ENCODE data around the gene NR2F1. TPM values are rescaled to one million over a fixed set of nuclear protein-coding genes. Genes with fewer than 3 reads are reported as not detected.

Gene NR2F1
- total and polyA plus RNA-seq, 2 donors (not counting 1 experiment from before 2014, with no cell fraction given) = not detected

- WGBS (ENCODE audit: insufficient coverage) = 16% methylated on average over 32 of the region's 39 CpGs
- Mint-ChIP-seq H3K27me3 (peaks cover 39% of the 10 kb centered on the region), H3K9me3 (ENCODE audit: insufficient read depth) (no peaks in the 10 kb centered on the region), H3K27ac (no peak overlapping the region), H3K4me3 (no peak overlapping the region), H3K4me1 (peaks cover 5% of the 10 kb centered on the region)
- H3K4me2 ChIP-seq (replicated peaks; ENCODE audit: low read depth, low read length, poor library complexity, severe bottlenecking) = no peak overlapping the region
- peaks cover 0 to 26% (median 10%) of the 10 kb centered on the region in 3 donors for H3K9me3 ChIP-seq (ENCODE audit: control extremely low read depth in 1 of 3, control insufficient read depth in 2 of 3, insufficient read depth in 1 of 3, low read length in 2 of 3)
- peak; percentile 33 for DNase-seq
- ChIA-PET CTCF (interaction anchor here (0.7 to 1.5 kb wide), 3 partner anchors 23 to 216 kb away, joined by 3 to 5 read pairs (median 4); no protein-coding TSS in a partner anchor), POLR2A (no interaction called here)
- H3K4me1 ChIP-seq (ENCODE audit: control insufficient read depth in 2 of 2, insufficient read depth in 2 of 2, low read length in 2 of 2) = peaks cover 3 to 46% of the 10 kb centered on the region in 2 donors
- H3K36me3 ChIP-seq (replicated peaks in 1 of 2; ENCODE audit: control extremely low read depth in 1 of 2, control insufficient read depth in 1 of 2, extremely low read depth in 1 of 2, insufficient read depth in 2 of 2, low read length in 1 of 2) = no peaks in the 10 kb centered on the region
- H3K9ac ChIP-seq (ENCODE audit: low read length) = no peak overlapping the region
- no peaks in the 10 kb centered on the region for H3K79me2 ChIP-seq (ENCODE audit: control insufficient read depth, insufficient read depth, low read length)
- intact Hi-C loops (cut with micrococcal nuclease) = no loop called here
- no peaks in the 10 kb centered on the region for H4K20me1 ChIP-seq (ENCODE audit: control insufficient read depth, insufficient read depth, low read length, poor library complexity, severe bottlenecking)
- no peak overlapping the region for H3K27ac ChIP-seq (ENCODE audit: low read length in 2 of 2)
- no peak for ATAC-seq (ENCODE audit: low read depth)
- H3K27me3 ChIP-seq (replicated peaks in 1 of 4; ENCODE audit: control extremely low read depth in 1 of 4, control insufficient read depth in 3 of 4, insufficient read depth in 4 of 4, low read length in 3 of 4) = peaks cover 6 to 85% (median 80%) of the 10 kb centered on the region in 4 experiments
- no peak overlapping the region for H3K4me3 ChIP-seq (ENCODE audit: control extremely low read depth in 1 of 5, extremely low read depth in 1 of 5, insufficient read depth in 1 of 5, low read depth in 2 of 5, low read length in 4 of 5)
- no peak overlapping the region for H2AFZ ChIP-seq (ENCODE audit: insufficient read depth, low read depth, low read length, poor library complexity, severe bottlenecking)
- TF ChIP-seq EZH2 (IDR thresholded peaks at IDR 0.05; ENCODE audit: borderline replicate concordance, insufficient read depth, low read depth, low read length, poor library complexity, severe bottlenecking) = no peak
- no peak for TF ChIP-seq CTCF (IDR thresholded peaks at IDR 0.05)
These were observed 19.4 kb downstream of the NR2F1 start for GRCh38 chr5:93602241-93603077.
